DMS53 (cell line): Measurements from ENCODE around the gene POC1A.

Experiments
- DNase-seq: peaks from one replicate; lab custom pipeline; 2025; lab: John Stamatoyannopoulos, UW

Gene POC1A

DNA sequence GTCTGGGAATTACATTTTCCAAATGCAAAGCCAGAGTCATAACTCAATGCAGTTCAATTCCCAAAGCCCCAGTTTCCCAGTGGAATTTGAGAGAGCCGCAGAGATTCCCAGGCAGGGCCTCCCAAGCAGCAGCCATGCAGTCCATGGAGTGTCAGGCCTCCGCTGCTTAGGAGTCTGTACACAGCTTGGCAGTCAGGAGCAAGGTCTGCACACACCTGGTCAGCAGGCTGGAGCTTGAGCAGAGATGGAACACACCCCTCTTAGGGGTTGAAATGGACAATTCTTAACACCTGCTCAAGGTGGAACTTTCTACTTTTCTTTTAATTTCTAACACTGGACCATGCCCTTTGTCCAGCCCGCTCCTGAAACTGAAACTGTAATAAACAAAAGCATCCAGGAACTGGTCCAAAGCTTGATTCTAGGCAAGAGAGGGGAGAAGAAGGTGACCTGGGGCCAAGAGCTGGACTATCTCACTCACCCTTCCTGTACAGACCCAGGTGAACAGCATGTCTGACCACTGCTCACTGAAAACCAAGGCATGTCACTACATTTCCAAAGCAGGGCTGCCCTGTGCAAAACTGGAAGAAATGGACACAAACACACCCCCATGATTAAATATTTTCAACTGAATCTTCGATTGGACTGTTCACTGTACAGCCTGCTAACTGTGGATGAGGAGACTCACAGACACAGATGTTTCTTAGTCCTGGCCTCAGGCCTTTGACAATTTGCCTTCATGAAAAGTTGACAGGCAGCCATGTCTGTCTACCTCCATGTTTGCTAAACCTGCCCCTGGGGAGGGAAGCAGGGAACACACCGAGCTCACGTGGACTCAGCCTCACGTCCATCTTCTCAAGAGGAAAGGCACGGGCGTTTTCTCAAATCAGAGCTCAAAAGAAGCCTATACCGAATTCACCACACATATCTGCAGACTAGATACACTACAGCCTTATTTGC is 49.3 kb downstream of the POC1A start:
- no peak for DNase-seq

- no peak for DNase-seq
These were observed 51.3 kb downstream of the POC1A start for GRCh38 chr3:52102934-52103333.

DNA sequence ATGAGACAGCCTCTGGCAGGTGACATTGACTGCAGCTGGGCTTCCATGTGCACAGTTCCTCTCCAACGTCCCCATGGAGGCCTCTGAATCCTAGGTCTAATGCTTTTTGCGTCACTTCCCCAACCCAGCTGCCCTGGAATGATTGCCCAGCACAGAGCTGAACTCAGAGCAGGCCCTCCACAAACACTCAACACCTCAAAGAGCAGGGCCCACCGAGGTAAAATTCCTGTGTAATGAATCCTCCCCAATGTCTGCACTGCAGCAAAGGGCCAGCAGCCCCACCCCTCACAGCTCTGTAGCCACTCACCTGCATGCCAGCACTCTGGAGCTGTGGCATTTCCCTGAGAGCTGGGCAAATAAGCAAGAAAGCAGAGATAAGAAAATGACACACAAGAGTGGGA is 55.2 kb downstream of the POC1A start:
- DNase-seq: no peak

GRCh38 chr3:52097851-52098507 is 56.2 kb downstream of the POC1A start:
- no peak for DNase-seq

DNA sequence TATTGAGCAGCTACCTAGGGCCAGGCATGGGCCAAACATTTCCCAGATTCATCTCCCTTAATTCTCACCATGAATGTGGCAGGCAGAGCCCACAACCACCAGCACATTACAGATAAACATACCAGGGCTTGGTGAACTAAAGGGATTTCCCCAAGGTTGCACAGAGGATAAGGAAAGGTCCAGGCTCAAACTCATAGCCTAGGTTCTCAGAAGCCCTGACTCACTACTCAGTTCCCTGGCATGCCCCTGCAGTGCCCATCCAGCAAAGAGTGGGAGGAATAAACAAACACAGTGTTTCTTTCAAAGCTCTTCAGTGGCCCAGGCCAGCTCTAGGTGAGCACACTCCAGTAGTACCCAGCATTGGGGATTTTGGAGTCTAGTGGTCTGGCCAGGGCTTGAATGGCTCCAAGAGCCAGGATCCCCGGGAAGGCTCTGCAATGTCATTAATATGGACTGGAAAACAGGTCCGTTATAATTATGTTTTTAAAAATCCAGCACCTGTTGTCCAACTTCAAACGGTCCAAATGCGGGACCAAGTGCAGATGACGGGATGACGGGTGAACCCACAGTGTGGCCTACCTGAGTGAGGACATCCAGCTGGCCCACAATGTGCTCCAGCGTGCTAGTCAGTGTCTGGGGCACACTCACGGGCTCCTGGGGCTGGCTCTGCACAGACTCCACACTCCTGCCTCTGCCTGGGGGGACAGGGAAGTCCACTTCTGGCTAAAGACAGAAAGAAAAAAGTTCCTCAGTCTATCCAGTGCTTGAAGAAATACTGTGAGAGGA is 58.0 kb downstream of the POC1A start:
- no peak for DNase-seq

GRCh38 chr3:52094571-52095485 is 59.4 kb downstream of the POC1A start:
- DNase-seq: no peak

GRCh38 chr3:52093756-52094545 is 60.3 kb downstream of the POC1A start:
- peak; percentile 39 for DNase-seq

GRCh38 chr3:52092891-52093290 is 61.3 kb downstream of the POC1A start:
- DNase-seq: no peak

GRCh38 chr3:52092271-52092660 is 62.0 kb downstream of the POC1A start:
- no peak for DNase-seq

DNA sequence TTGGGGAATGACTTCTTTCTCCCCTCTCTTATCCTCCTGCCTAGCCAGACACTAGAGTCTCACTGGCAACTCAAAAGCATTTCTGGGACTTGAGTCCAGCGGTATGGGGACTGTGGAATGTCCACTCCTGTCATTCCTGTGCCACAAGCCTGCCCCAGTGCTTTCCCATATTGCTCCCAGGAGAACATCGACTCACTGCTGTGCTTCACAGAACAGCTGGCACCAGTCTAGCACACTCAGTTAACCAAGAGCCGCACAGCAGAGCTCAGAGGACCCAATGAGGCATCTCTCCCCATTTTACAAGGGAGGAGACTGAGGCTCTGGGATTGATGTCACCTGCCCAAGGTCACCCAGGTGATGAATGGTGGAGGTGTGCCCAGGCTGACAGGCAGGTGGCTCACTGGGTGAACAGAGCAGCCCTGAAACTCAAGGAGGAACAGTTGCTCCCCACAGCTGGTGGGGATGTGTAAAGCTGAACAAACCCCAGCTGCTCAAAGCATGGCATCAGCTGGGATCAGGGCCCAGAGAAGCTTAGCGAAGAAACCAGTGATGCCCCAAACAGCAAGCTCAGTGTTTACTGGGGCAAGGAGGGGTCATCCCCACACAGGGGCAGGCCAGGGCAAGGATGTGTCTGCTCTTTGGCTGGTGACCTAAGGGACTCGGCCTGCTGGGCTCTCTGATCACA is 62.5 kb downstream of the POC1A start:
- DNase-seq: no peak

DNA sequence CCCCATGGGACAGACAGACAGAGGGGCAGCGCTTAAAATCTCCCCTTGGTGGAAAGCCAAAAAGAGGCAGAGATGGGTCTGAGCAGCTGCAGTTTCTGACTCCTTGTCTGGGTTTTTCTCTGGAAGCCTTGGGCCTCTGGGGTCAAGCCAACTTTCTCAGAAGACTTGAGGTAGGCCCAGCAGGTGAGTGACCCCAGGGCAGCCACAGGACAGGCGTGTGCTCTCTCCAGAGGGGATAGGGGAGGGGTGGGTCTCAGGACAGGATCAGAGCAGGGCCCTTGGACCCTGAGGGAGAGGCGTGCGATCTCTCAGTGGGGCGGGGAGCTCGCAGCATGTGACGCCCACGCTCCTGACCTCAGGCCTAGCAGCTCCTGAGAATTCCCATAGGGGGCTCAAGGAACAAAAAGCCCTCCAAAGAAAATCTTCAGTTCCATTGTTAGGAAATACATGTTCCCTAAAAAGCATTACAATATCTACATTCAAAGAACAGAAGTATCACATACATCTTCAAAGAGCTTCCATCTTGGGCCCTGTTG is 63.2 kb downstream of the POC1A start:
- no peak for DNase-seq

DNA sequence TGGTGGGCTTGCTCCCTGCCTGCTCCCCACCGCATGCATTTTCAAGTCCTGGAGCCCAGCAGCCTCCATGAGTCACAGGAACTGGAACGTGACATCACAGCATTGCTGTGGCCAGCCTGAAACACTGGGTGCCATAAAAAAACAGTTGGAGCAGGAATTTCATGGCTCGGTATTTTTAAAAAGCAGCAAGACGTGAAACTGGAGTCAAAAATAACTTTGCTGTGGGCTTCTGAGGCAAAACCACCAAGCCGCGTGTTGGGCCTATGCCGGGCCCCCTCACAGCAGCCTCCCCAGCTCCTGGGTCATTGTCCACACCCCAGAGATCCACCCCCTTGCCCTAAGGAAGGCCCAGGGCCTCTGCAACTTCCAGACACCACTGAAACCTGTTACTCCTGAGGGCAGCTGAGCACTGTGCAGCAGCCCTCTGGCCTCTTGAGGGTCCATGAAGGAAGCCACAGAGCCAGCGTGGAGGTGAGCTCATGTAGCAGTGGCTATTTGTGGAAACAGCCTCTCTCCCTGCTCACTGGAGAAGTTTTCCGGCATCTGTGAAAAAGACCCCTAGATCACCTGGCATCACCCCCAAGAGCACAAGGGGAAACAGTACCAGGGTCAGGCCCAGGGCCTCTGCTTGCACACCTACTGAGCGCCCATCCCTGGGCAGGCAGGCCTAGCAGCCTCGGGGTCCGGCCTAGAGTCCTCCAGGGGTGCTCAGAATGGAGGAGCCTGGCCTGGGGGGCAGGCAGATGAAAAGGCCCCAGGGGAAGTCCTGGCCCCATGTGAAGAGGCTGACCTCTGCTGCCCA is 63.9 kb downstream of the POC1A start:
- no peak for DNase-seq

GRCh38 chr3:52089691-52090090 is 64.5 kb downstream of the POC1A start:
- no peak for DNase-seq

GRCh38 chr3:52088445-52089367 is 65.5 kb downstream of the POC1A start:
- no peak for DNase-seq

DNA sequence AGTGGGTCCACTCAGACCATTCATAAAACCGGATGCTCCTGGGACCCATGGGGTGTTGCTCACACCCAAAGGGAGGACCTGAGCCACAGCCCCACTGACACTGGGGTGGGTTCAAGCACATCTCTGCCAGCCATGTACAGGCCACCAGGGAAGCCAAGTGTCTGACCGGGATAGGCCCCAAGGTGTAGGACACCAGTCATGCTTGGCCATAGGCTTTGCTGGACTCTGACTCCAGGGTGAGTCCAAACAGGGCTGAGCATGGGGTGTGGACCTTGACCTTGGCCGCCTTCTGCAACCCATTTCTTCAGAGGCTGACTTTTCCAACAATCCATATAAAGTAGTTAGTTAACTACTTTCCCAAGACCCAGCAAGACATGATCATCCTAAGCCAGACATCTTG is 66.5 kb downstream of the POC1A start:
- DNase-seq: no peak

GRCh38 chr3:52086976-52087663 is 67.1 kb downstream of the POC1A start:
- no peak for DNase-seq

DNA sequence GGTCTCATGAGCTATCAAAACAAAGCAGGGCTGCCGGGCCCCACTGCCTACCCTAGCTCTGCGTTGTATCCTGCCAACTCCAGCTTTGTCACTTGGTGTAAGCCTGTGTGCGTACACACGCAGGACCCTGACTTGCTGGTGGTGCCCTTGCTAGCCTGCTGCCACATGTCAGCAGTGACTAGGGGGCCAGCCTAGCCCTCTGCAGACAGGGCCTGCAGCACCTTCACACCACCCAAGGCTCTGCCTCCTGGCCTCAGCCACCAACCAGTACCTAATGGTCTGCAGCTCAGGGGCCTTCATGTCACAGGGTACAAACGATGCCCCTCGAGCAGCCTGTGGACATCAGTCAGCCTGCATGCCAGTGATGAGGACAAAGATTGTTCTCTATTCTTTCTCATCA is 67.8 kb downstream of the POC1A start:
- DNase-seq: no peak
